ENCODE measurements around the gene SIRPA. TPM values are rescaled to one million over a fixed set of nuclear protein-coding genes. Genes with fewer than 3 reads are reported as not detected.

SIRPA gene
- total and polyA plus RNA-seq, 2 of the 8 experiments (the other 6 are each of a cell fraction or from before 2014, with no cell fraction given): 3.9 to 4.3 TPM

DNA sequence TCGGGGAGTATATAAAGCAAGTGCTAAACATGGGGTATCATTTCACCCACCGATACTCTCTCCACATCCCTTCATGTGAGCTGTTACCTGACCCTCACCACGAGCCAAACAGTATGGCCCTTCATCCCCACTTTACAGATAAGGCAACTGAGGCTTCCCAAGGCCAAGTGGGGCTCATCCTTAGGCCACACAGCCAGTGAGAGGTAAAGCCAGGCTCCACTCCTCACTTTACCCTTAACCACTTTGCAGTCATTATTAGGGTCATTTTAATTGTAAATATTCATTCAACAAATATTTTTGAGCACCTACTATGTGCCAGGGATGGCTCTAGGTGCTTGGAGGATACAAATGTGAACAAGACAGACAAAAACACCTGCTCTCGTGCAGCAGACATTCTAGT is 7.0 kb downstream of the SIRPA start:
- Histone ChIP-seq H4K5ac (ENCODE audit: insufficient read length, low read depth, low read length) (no peak overlapping the region), H2BK20ac (ENCODE audit: low read length) (no peak overlapping the region), H2AFZ (ENCODE audit: low read length) (no peak overlapping the region), H3K23me2 (ENCODE audit: low read depth, low read length) (no peaks in the 10 kb centered on the region), H2BK12ac (ENCODE audit: low read depth, low read length) (no peak overlapping the region), H3K4me1 (replicated peaks in 1 of 4; ENCODE audit: control insufficient read depth in 3 of 4, insufficient read depth in 4 of 4, low read length in 3 of 4) (peaks cover 0 to 11% (median 5%) of the 10 kb centered on the region in 4 experiments; a peak in 6 of 7 replicates), H3K27me3 (replicated peaks in 1 of 4; ENCODE audit: control insufficient read depth in 3 of 4, extremely low read depth in 1 of 4, insufficient read depth in 3 of 4, low read length in 3 of 4) (peaks cover 0 to 4% (median 2%) of the 10 kb centered on the region in 4 experiments; a peak in 2 of 7 replicates), H3K36me3 (ENCODE audit: control insufficient read depth in 2 of 4, insufficient read depth in 4 of 4, low read length in 3 of 4) (no peaks in the 10 kb centered on the region), H2BK120ac (replicated peaks; ENCODE audit: low read depth, low read length) (no peak overlapping the region), H3K18ac (ENCODE audit: extremely low read depth, low read length) (no peak overlapping the region), H3K79me2 (ENCODE audit: control insufficient read depth in 1 of 2, insufficient read depth in 2 of 2, low read length in 2 of 2) (no peaks in the 10 kb centered on the region), H3K14ac (ENCODE audit: insufficient read length) (no peak overlapping the region), H2BK15ac (ENCODE audit: low read length) (no peak overlapping the region), H3K9ac (replicated peaks in 1 of 4; ENCODE audit: extremely low read depth in 1 of 4, low read depth in 3 of 4, low read length in 3 of 4) (no peak overlapping the region), H3K4me3 (ENCODE audit: extremely low read depth in 1 of 4, insufficient read depth in 2 of 4, low read depth in 3 of 4, low read length in 4 of 4) (no peak overlapping the region), H2BK5ac (ENCODE audit: low read depth, low read length) (no peak overlapping the region), H4K91ac (replicated peaks; ENCODE audit: insufficient read length, low read length) (no peak overlapping the region), H2AK5ac (ENCODE audit: low read depth, low read length) (no peak overlapping the region), H4K20me1 (replicated peaks in 1 of 2; ENCODE audit: control insufficient read depth in 1 of 2, insufficient read depth in 2 of 2, low read length in 2 of 2) (peaks cover 2 to 3% of the 10 kb centered on the region in 2 experiments), H4K8ac (ENCODE audit: extremely low read depth, insufficient read depth, low read length) (no peak overlapping the region), H3K23ac (ENCODE audit: insufficient read length) (no peak overlapping the region), H3K56ac (replicated peaks; ENCODE audit: insufficient read length, low read depth, low read length) (no peak overlapping the region), H3K79me1 (ENCODE audit: low read depth, low read length) (no peaks in the 10 kb centered on the region), H3K27ac (ENCODE audit: low read depth, low read length) (no peak overlapping the region), H3K4me2 (ENCODE audit: insufficient read depth in 1 of 2, low read depth in 2 of 2, low read length in 2 of 2) (no peak overlapping the region), H3K9me3 (ENCODE audit: insufficient read depth in 2 of 2, low read depth in 1 of 2, low read length in 1 of 2) (no peaks in the 10 kb centered on the region), H3K4ac (replicated peaks; ENCODE audit: insufficient read length, low read depth, low read length) (no peak overlapping the region)
- no peak for DNase-seq (ENCODE audit: low read depth in 1 of 2, low spot score in 2 of 2)
- CTCF ChIA-PET (ENCODE audit: partially characterized antibody): interaction anchor here (0.9 to 1.6 kb wide), 4 partner anchors 33 to 270 kb away, joined by 3 to 5 read pairs (median 4); no protein-coding TSS in a partner anchor
- WGBS, 2 experiments (ENCODE audit: extremely low coverage in 1 of 2, insufficient coverage in 1 of 2, insufficient read length in 1 of 2, insufficient replicate concordance in 2 of 2, low coverage in 1 of 2, low lambda C conversion rate in 2 of 2, missing lambda C conversion rate in 1 of 2): 93% methylated on average over 4 of the region's 4 CpGs; no CpG with 5 or more reads in 1 of the 2 experiments
- FAIRE-seq: no peak
- POLR2A ChIA-PET (ENCODE audit: partially characterized antibody): interaction anchor here (1.5 kb wide), 1 partner anchor 45 kb away, joined by 3 read pairs; no protein-coding TSS in a partner anchor
- TF ChIP-seq NRF1 (IDR thresholded peaks at IDR 0.05; ENCODE audit: low read depth, low read length) (no peak), SIX5 (IDR thresholded peaks at IDR 0.05; ENCODE audit: low read depth, low read length) (no peak), BACH1 (IDR thresholded peaks at IDR 0.05; ENCODE audit: low read length) (no peak), EP300 (IDR thresholded peaks at IDR 0.05; ENCODE audit: borderline replicate concordance in 1 of 2, low read depth in 2 of 2, low read length in 2 of 2) (no peak), POU5F1 (IDR thresholded peaks at IDR 0.05; ENCODE audit: low read depth, low read length) (no peak), TAF1 (IDR thresholded peaks at IDR 0.05; ENCODE audit: low read depth, low read length) (no peak), CTBP2 (IDR thresholded peaks at IDR 0.05; ENCODE audit: borderline replicate concordance, insufficient read depth, insufficient read length, low read length) (no peak), RXRA (IDR thresholded peaks at IDR 0.05; ENCODE audit: insufficient read depth, low read depth, low read length) (no peak), RNF2 (IDR thresholded peaks at IDR 0.05; ENCODE audit: borderline replicate concordance, low read depth, low read length, missing control alignments, poor library complexity, severe bottlenecking) (no peak), ASH2L (IDR thresholded peaks at IDR 0.05; ENCODE audit: low read length) (no peak)
- TF ChIP-seq, protein P1, sequence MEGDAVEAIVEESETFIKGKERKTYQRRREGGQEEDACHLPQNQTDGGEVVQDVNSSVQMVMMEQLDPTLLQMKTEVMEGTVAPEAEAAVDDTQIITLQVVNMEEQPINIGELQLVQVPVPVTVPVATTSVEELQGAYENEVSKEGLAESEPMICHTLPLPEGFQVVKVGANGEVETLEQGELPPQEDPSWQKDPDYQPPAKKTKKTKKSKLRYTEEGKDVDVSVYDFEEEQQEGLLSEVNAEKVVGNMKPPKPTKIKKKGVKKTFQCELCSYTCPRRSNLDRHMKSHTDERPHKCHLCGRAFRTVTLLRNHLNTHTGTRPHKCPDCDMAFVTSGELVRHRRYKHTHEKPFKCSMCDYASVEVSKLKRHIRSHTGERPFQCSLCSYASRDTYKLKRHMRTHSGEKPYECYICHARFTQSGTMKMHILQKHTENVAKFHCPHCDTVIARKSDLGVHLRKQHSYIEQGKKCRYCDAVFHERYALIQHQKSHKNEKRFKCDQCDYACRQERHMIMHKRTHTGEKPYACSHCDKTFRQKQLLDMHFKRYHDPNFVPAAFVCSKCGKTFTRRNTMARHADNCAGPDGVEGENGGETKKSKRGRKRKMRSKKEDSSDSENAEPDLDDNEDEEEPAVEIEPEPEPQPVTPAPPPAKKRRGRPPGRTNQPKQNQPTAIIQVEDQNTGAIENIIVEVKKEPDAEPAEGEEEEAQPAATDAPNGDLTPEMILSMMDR (IDR thresholded peaks at IDR 0.05; ENCODE audit: control extremely low read depth in 1 of 3, insufficient read depth in 1 of 3, low read depth in 1 of 3, low read length in 3 of 3): no peak
